HepG2 (cell line): ENCODE results near the gene BRD8. TPM values are rescaled to one million over a fixed set of nuclear protein-coding genes. Genes with fewer than 3 reads are reported as not detected.

Experiments used
- ATAC-seq: fragments of 200-7000 bp; cut with Tn5 transposase; 3 replicates; pipeline ENCODE4 v1.9.1; 2020; ENCODE audit warnings: mild to moderate bottlenecking, moderate library complexity
- BruUV-seq: library from RNA; stranded (reverse); fragments of 400-500 nt; replicated peaks from 2 replicates; lab custom pipeline; 2021; lab: Mats Ljungman, UMichigan
- CTCF ChIA-PET: fragments of 300-600 bp; formaldehyde crosslinking; extraction: SDS; loops from one replicate; lab custom pipeline; 2021; ENCODE audit warnings: low total read pairs, inconsistent platforms, low intra/inter-chr PET ratio; lab: Yijun Ruan, JAX
- POLR2A ChIA-PET: fragments of 350-600 bp; sonication (Branson Sonifier 250); formaldehyde crosslinking; loops from one replicate; lab custom pipeline; 2020; ENCODE audit warnings: antibody characterized with exemption, inconsistent platforms; lab: Yijun Ruan, JAX
- DNase-seq: peaks from one replicate; pipeline ENCODE4 v3.0.0-alpha.2; 2015; ENCODE audit warnings: low spot score
- FAIRE-seq: peaks from 3 replicates; lab custom pipeline; 2011; peaks lifted over from hg19 to GRCh38; lab: Jason Lieb, UNC
- H2AFZ ChIP-seq: one replicate; pipeline ENCODE4 v1.6.1; 2011; ENCODE audit warnings: low read length, inconsistent platforms
- H3K27ac ChIP-seq: fragments of 300-600 bp; 3 replicates; pipeline ENCODE4 v1.8.0; 2011; ENCODE audit warnings: mixed run types, mild to moderate bottlenecking, mixed read lengths, low read length, inconsistent platforms; ENCODE audit not compliant: insufficient read depth; ENCODE audit errors: extremely low read length
- H3K27me3 ChIP-seq, 2 experiments: fragments of 200-600 bp in 1 of 2; 2 replicates in 1 of 2; 3 replicates in 1 of 2; pipeline versions ENCODE4 v1.6.0 to v1.8.0; 2011; ENCODE audit warnings: low read length in 2 of 2, mild to moderate bottlenecking in 2 of 2, moderate library complexity in 2 of 2, inconsistent platforms in 1 of 2; ENCODE audit not compliant: insufficient read depth in 2 of 2, control insufficient read depth in 1 of 2
- H3K36me3 ChIP-seq, 2 experiments: fragments of 200-600 bp in 1 of 2; replicated peaks in 1 of 2; 2 replicates in 1 of 2; 3 replicates in 1 of 2; pipeline versions ENCODE4 v1.5.1 to v1.8.0; 2011; ENCODE audit warnings: low read length in 2 of 2, inconsistent platforms in 1 of 2; ENCODE audit not compliant: insufficient read depth in 2 of 2, control insufficient read depth in 1 of 2
- H3K4me1 ChIP-seq: 2 replicates; pipeline ENCODE4 v1.5.1; 2012; ENCODE audit warnings: low read length, inconsistent platforms; ENCODE audit not compliant: insufficient read depth
- H3K4me2 ChIP-seq: 2 replicates; pipeline ENCODE4 v1.6.0; 2011; ENCODE audit warnings: low read depth, low read length, inconsistent platforms
- H3K4me3 ChIP-seq, 3 experiments: fragments of 200-600 bp in 1 of 3; sonication (generic), shearing (Covaris generic) in 1 of 3; replicated peaks in 1 of 3; 2 replicates each; pipeline ENCODE4 v1.5.1; 2011 to 2016; ENCODE audit warnings: low read length in 3 of 3, inconsistent platforms in 2 of 3, low read depth in 2 of 3, mild to moderate bottlenecking in 2 of 3, control low read depth in 1 of 3, mixed read lengths in 1 of 3; ENCODE audit not compliant: insufficient read depth in 1 of 3
- H3K79me2 ChIP-seq: one replicate; pipeline ENCODE4 v1.6.1; 2011; ENCODE audit warnings: low read length, inconsistent platforms; ENCODE audit not compliant: insufficient read depth
- H3K9ac ChIP-seq: 2 replicates; pipeline ENCODE4 v1.6.0; 2011; ENCODE audit warnings: mild to moderate bottlenecking, low read depth, low read length, inconsistent platforms; ENCODE audit not compliant: insufficient read depth
- H3K9me3 ChIP-seq: 2 replicates; pipeline ENCODE4 v1.5.1; 2012; ENCODE audit warnings: mild to moderate bottlenecking, low read length
- H4K20me1 ChIP-seq: 2 replicates; pipeline ENCODE4 v1.6.0; 2011; ENCODE audit warnings: inconsistent platforms, mild to moderate bottlenecking, low read length, moderate library complexity; ENCODE audit not compliant: insufficient read depth
- AHR ChIP-seq: IDR thresholded peaks from 2 replicates; pipeline ENCODE4 v1.6.1; 2018; ENCODE audit warnings: missing genetic modification reagents, missing compliant biosample characterization
- DNMT3B ChIP-seq: conservative IDR thresholded peaks from 2 replicates; pipeline ENCODE4 v1.6.1; 2016; ENCODE audit warnings: missing biosample characterization, control low read depth
- EP300 ChIP-seq, 3 experiments: sonication (generic) in 1 of 3; formaldehyde crosslinking in 1 of 3; IDR thresholded peaks; 2 replicates each; pipeline versions ENCODE4 v1.5.1 to v1.6.1; 2011 to 2020; ENCODE audit warnings: low read depth in 2 of 3, low read length in 2 of 3, borderline replicate concordance in 1 of 3, improper control_type of control experiment in 1 of 3, mild to moderate bottlenecking in 1 of 3, missing genetic modification reagents in 1 of 3, moderate library complexity in 1 of 3
- ETV6 ChIP-seq: sonication (generic); formaldehyde crosslinking; conservative IDR thresholded peaks from 2 replicates; pipeline ENCODE4 v1.4.0; 2020; ENCODE audit warnings: missing genetic modification reagents
- HES4 ChIP-seq: sonication (generic); formaldehyde crosslinking; IDR thresholded peaks from 2 replicates; pipeline ENCODE4 v1.9.0; 2021; ENCODE audit warnings: mild to moderate bottlenecking, missing genetic modification reagents, borderline replicate concordance
- KLF16 ChIP-seq, 2 experiments: sonication (generic) in 1 of 2; formaldehyde crosslinking in 1 of 2; IDR thresholded peaks; 2 replicates each; pipeline versions ENCODE4 v1.6.1 to v1.8.0; 2016 to 2023; ENCODE audit warnings: missing genetic modification reagents in 2 of 2, missing compliant biosample characterization in 1 of 2
- MYNN ChIP-seq: sonication (generic); formaldehyde crosslinking; IDR thresholded peaks from 2 replicates; pipeline ENCODE4 v1.4.0; 2020; ENCODE audit warnings: mild to moderate bottlenecking, low read depth, missing genetic modification reagents
- SIX4 ChIP-seq: sonication (generic); formaldehyde crosslinking; IDR thresholded peaks from 2 replicates; pipeline ENCODE4 v1.4.0; 2020; ENCODE audit warnings: missing genetic modification reagents
- ZFP41 ChIP-seq: sonication (generic); formaldehyde crosslinking; IDR thresholded peaks from 2 replicates; pipeline ENCODE4 v1.4.0; 2020; ENCODE audit warnings: mild to moderate bottlenecking, missing genetic modification reagents, borderline replicate concordance
- WGBS: methylation state at CpG from one replicate; pipeline ENCODE4 v1.1.6; 2017; ENCODE audit warnings: low lambda C conversion rate; 5-methylcytosine and 5-hydroxymethylcytosine counted together
- in situ Hi-C: cut with HindIII; loops from 2 replicates; pipeline ENCODE4 v1.10.0; 2017; ENCODE audit warnings: low pct_unique_long_range_greater_than_20kb; ENCODE audit not compliant: extremely low pct_ligation_motif_present
- intact Hi-C: fragments of 100-400 bp; cut with micrococcal nuclease; formaldehyde crosslinking; loops from one replicate; pipeline ENCODE4 v1.10.0; 2022; ENCODE audit not compliant: unreplicated experiment
- polyA plus RNA-seq, 8 experiments: library from polyadenylated mRNA; depleted of rRNA in 3 of 8; stranded (reverse) in 7 of 8; unstranded in 1 of 8; fragments of >200 nt; fragmentation: Illumina TruSeq in 4 of 8; extraction: Trizol in 4 of 8; gene quantifications; 2 replicates each; pipeline versions ENCODE4 v1.2.1 to v1.2.3, GENCODE V29; 2011 to 2016; ENCODE audit warnings: low read depth in 4 of 8, missing spikeins in 1 of 8, mixed read lengths in 1 of 8; ENCODE audit not compliant: insufficient read depth in 1 of 8
- total RNA-seq, 5 experiments: library from RNA; depleted of rRNA; stranded (reverse); fragments of >200 nt; fragmentation: Illumina TruSeq; extraction: Trizol; gene quantifications; 2 replicates each; pipeline ENCODE4 v1.2.3, GENCODE V29; 2016; ENCODE audit warnings: low read depth in 1 of 5
- TF ChIP-seq, protein P1 (sequence below): sonication (generic); formaldehyde crosslinking; IDR thresholded peaks from 2 replicates; pipeline ENCODE4 v1.4.0; 2020; ENCODE audit warnings: missing genetic modification reagents
- TF ChIP-seq, protein P2 (sequence below), 2 experiments: fragments of 450-650 bp in 1 of 2; sonication (generic) in 1 of 2; formaldehyde crosslinking; IDR thresholded peaks; 2 replicates each; pipeline versions ENCODE4 v1.5.0 to v1.8.0; 2020 to 2022; ENCODE audit warnings: mild to moderate bottlenecking in 1 of 2, missing genetic modification reagents in 1 of 2
- TF ChIP-seq, protein P3 (sequence below): sonication (generic); formaldehyde crosslinking; IDR thresholded peaks from 2 replicates; pipeline ENCODE4 v1.4.0; 2020; ENCODE audit warnings: mild to moderate bottlenecking, missing genetic modification reagents, borderline replicate concordance

Gene BRD8
- total and polyA plus RNA-seq, 2 of the 13 experiments (the other 11 are each of a cell fraction or from before 2014, with no cell fraction given) = 62.5 to 71.1 TPM

DNA sequence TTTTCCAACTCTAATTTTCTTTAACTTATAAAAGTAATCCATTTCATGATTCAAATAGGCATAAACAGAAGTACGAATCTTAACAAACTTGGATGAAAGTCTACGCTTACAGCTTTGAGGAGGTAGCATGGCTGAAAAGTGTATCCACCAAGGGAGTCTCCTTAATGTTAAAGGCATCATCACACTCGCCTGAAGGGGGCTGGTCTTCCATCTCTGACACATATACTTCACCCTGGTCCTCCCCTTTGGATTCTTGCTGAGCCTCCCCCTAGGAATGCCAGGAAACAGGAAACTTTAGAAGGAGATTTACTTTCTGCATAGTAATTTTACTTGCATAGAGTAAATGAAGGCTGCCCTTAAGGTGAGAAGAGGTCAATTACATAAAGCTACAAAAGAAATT is 28.9 kb downstream of the BRD8 start (continued):
- TF ChIP-seq, protein P1, sequence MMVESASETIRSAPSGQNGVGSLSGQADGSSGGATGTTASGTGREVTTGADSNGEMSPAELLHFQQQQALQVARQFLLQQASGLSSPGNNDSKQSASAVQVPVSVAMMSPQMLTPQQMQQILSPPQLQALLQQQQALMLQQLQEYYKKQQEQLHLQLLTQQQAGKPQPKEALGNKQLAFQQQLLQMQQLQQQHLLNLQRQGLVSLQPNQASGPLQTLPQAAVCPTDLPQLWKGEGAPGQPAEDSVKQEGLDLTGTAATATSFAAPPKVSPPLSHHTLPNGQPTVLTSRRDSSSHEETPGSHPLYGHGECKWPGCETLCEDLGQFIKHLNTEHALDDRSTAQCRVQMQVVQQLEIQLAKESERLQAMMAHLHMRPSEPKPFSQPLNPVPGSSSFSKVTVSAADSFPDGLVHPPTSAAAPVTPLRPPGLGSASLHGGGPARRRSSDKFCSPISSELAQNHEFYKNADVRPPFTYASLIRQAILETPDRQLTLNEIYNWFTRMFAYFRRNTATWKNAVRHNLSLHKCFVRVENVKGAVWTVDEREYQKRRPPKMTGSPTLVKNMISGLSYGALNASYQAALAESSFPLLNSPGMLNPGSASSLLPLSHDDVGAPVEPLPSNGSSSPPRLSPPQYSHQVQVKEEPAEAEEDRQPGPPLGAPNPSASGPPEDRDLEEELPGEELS = no peak
- no peak for TF ChIP-seq HES4 (CRISPR knock-in tag)
- TF ChIP-seq SIX4 (CRISPR knock-in tag) = no peak

DNA sequence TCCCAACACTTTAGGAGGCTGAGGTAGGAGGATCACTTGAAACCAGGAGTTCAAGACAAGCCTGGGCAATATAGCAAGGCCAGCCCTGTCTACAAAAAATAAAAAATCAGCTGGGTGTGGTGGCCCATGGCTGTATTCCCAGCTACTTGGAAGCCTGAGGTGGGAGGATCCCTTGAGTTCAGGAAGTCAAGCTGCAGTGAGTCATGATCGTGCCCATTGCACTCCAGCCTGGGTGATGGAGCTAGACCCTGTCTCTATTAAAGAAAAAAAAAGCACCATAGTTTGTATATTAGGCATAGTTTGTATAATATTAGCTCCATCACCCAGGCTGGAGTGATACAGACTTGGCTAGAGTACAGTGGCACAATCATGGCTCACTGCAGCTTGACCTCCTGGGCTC is 29.6 kb downstream of the BRD8 start:
- Histone ChIP-seq H3K27me3 (no peaks in the 10 kb centered on the region), H3K9ac (no peak overlapping the region), H3K4me2 (no peak overlapping the region), H2AFZ (no peak overlapping the region), H3K27ac (no peak overlapping the region), H3K9me3 (no peaks in the 10 kb centered on the region), H3K4me3 (no peak overlapping the region), H3K36me3 (no peaks in the 10 kb centered on the region), H3K79me2 (no peaks in the 10 kb centered on the region), H3K4me1 (no peaks in the 10 kb centered on the region), H4K20me1 (no peaks in the 10 kb centered on the region)
- 43% methylated on average over 1 of the region's 1 CpG for WGBS
- in situ Hi-C loops (no loop called here), intact Hi-C loops (no loop called here)
- TF ChIP-seq AHR (CRISPR knock-in tag) (no peak), ETV6 (CRISPR knock-in tag) (no peak), ZFP41 (CRISPR knock-in tag) (no peak), MYNN (CRISPR knock-in tag) (no peak), KLF16 (CRISPR knock-in tag; IDR thresholded peaks at IDR 0.05) (no peak), EP300 (IDR thresholded peaks at IDR 0.05; ENCODE audit: low read depth in 2 of 2, low read length in 2 of 2) (no peak), EP300 (CRISPR knock-in tag; IDR thresholded peaks at IDR 0.05; ENCODE audit: borderline replicate concordance) (no peak), DNMT3B (CRISPR knock-in tag) (no peak)
- TF ChIP-seq, protein P2, sequence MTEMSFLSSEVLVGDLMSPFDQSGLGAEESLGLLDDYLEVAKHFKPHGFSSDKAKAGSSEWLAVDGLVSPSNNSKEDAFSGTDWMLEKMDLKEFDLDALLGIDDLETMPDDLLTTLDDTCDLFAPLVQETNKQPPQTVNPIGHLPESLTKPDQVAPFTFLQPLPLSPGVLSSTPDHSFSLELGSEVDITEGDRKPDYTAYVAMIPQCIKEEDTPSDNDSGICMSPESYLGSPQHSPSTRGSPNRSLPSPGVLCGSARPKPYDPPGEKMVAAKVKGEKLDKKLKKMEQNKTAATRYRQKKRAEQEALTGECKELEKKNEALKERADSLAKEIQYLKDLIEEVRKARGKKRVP (CRISPR knock-in tag; IDR thresholded peaks at IDR 0.05) = no peak
- TF ChIP-seq, protein P3, sequence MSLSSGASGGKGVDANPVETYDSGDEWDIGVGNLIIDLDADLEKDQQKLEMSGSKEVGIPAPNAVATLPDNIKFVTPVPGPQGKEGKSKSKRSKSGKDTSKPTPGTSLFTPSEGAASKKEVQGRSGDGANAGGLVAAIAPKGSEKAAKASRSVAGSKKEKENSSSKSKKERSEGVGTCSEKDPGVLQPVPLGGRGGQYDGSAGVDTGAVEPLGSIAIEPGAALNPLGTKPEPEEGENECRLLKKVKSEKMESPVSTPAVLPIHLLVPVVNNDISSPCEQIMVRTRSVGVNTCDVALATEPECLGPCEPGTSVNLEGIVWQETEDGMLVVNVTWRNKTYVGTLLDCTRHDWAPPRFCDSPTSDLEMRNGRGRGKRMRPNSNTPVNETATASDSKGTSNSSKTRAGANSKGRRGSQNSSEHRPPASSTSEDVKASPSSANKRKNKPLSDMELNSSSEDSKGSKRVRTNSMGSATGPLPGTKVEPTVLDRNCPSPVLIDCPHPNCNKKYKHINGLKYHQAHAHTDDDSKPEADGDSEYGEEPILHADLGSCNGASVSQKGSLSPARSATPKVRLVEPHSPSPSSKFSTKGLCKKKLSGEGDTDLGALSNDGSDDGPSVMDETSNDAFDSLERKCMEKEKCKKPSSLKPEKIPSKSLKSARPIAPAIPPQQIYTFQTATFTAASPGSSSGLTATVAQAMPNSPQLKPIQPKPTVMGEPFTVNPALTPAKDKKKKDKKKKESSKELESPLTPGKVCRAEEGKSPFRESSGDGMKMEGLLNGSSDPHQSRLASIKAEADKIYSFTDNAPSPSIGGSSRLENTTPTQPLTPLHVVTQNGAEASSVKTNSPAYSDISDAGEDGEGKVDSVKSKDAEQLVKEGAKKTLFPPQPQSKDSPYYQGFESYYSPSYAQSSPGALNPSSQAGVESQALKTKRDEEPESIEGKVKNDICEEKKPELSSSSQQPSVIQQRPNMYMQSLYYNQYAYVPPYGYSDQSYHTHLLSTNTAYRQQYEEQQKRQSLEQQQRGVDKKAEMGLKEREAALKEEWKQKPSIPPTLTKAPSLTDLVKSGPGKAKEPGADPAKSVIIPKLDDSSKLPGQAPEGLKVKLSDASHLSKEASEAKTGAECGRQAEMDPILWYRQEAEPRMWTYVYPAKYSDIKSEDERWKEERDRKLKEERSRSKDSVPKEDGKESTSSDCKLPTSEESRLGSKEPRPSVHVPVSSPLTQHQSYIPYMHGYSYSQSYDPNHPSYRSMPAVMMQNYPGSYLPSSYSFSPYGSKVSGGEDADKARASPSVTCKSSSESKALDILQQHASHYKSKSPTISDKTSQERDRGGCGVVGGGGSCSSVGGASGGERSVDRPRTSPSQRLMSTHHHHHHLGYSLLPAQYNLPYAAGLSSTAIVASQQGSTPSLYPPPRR (CRISPR knock-in tag) = no peak
- ChIA-PET POLR2A (no interaction called here), CTCF (no interaction called here)
- no TSS peak for BruUV-seq
- DNase-seq (no peak), ATAC-seq (no peak), FAIRE-seq (no peak)
